Ishikawa (cell line): Measurements from ENCODE around the gene CLNS1A.

Experiments used
- CEBPB ChIP-seq: IDR thresholded peaks from 2 replicates; pipeline ENCODE4 v1.6.1; 2012
- CREB1 ChIP-seq: IDR thresholded peaks from 2 replicates; pipeline ENCODE4 v1.6.1; 2012; ENCODE audit warnings: low read depth
- EGR1 ChIP-seq: IDR thresholded peaks from 2 replicates; pipeline ENCODE4 v1.6.1; 2012
- EP300 ChIP-seq: IDR thresholded peaks from 2 replicates; pipeline ENCODE4 v1.6.1; 2012; ENCODE audit warnings: borderline replicate concordance
- FOXM1 ChIP-seq: IDR thresholded peaks from 2 replicates; pipeline ENCODE4 v1.6.1; 2012; ENCODE audit warnings: low read depth, borderline replicate concordance
- MAX ChIP-seq: IDR thresholded peaks from 2 replicates; pipeline ENCODE4 v1.6.1; 2012
- NFIC ChIP-seq: IDR thresholded peaks from 2 replicates; pipeline ENCODE4 v1.6.1; 2012
- RAD21 ChIP-seq: IDR thresholded peaks from 2 replicates; pipeline ENCODE4 v1.6.1; 2012; ENCODE audit warnings: low read depth
- REST ChIP-seq: IDR thresholded peaks from 2 replicates; pipeline ENCODE4 v1.6.1; 2012; ENCODE audit warnings: low read depth, mild to moderate bottlenecking
- TAF1 ChIP-seq: IDR thresholded peaks from 2 replicates; pipeline ENCODE4 v1.6.1; 2012; ENCODE audit warnings: low read depth, mild to moderate bottlenecking
- TCF12 ChIP-seq: IDR thresholded peaks from 2 replicates; pipeline ENCODE4 v1.6.1; 2012; ENCODE audit warnings: low read depth
- TEAD4 ChIP-seq: IDR thresholded peaks from 2 replicates; pipeline ENCODE4 v1.6.1; 2012
- USF1 ChIP-seq: IDR thresholded peaks from 2 replicates; pipeline ENCODE4 v1.6.1; 2012
- YY1 ChIP-seq: IDR thresholded peaks from 2 replicates; pipeline ENCODE4 v1.6.1; 2012; ENCODE audit warnings: low read depth
- ZBTB7A ChIP-seq: IDR thresholded peaks from 2 replicates; pipeline ENCODE4 v1.6.1; 2012; ENCODE audit warnings: low read depth

CLNS1A gene

GRCh38 chr11:77637345-77638165, at the start of gene CLNS1A:
Gene CLNS1A (minus strand): TSS chr11:77637794. CDS start chr11:77637714, 80 bp downstream.
- peak; percentile 92 for TF ChIP-seq TAF1
- TF ChIP-seq MAX, result peak; percentile 95
- TF ChIP-seq YY1, result peak; percentile 51; the same call in 1 of the 2 replicates
- peak; percentile 61 for TF ChIP-seq TCF12
- TF ChIP-seq NFIC, result no peak
- TF ChIP-seq FOXM1, result 0 out of 2 replicates have a peak, but pooled peaks have one; percentile 14

- TF ChIP-seq RAD21, result no peak
- TF ChIP-seq CREB1, result no peak
- TF ChIP-seq ZBTB7A, result no peak
- no peak for TF ChIP-seq CEBPB
- 0 out of 2 replicates have a peak, but pooled peaks have one; percentile 29 for TF ChIP-seq NFIC
These were observed 49.5 kb upstream of the CLNS1A start for GRCh38 chr11:77687088-77687487.

- TF ChIP-seq TEAD4 (no peak), NFIC (no peak), EP300 (no peak), YY1 (no peak), REST (no peak), MAX (no peak), USF1 (no peak), ZBTB7A (no peak), RAD21 (no peak), CEBPB (no peak), TAF1 (no peak), EGR1 (no peak), FOXM1 (no peak), CREB1 (no peak), TCF12 (no peak)
These were observed 39.5 kb upstream of the CLNS1A start for GRCh38 chr11:77677138-77677537.

GRCh38 chr11:77672264-77672663, 34.7 kb upstream of the CLNS1A start:
- no peak for TF ChIP-seq TCF12
- no peak for TF ChIP-seq YY1
- TF ChIP-seq USF1, result no peak
- no peak for TF ChIP-seq ZBTB7A
- no peak for TF ChIP-seq RAD21
- TF ChIP-seq NFIC, result no peak
- TF ChIP-seq FOXM1, result no peak
- no peak for TF ChIP-seq TEAD4
- TF ChIP-seq EGR1, result no peak
- no peak for TF ChIP-seq REST
- TF ChIP-seq CEBPB, result no peak

GRCh38 chr11:77669848-77670511, 32.4 kb upstream of the CLNS1A start:
- no peak for TF ChIP-seq EGR1
- no peak for TF ChIP-seq NFIC
- TF ChIP-seq TCF12, result no peak
- TF ChIP-seq REST, result no peak
- no peak for TF ChIP-seq FOXM1
- TF ChIP-seq USF1, result no peak
- TF ChIP-seq MAX, result no peak
- no peak for TF ChIP-seq EP300
